Caco-2 (cell line): Measurements from ENCODE around the gene IRAK1. TPM values are rescaled to one million over a fixed set of nuclear protein-coding genes. Genes with fewer than 3 reads are reported as not detected.

Source experiments
- BruUV-seq: library from RNA; stranded (reverse); fragments of 400-500 nt; replicated peaks from 2 replicates; lab custom pipeline; 2021; lab: Mats Ljungman, UMichigan
- CTCF ChIA-PET: fragments of 300-600 bp; sonication (Branson Sonifier 250); formaldehyde crosslinking; loops from one replicate; lab custom pipeline; 2022; ENCODE audit warnings: antibody characterized with exemption; lab: Charles Lee
- POLR2A ChIA-PET: fragments of 300-600 bp; sonication (Branson Sonifier 250); formaldehyde crosslinking; loops from one replicate; lab custom pipeline; 2022; ENCODE audit warnings: antibody characterized with exemption; lab: Charles Lee
- DNase-seq, 2 experiments: peaks; one replicate each; pipeline versions ENCODE4 v3.0.0 to v3.0.0-alpha.2; 2020 to 2022
- H3K27me3 ChIP-seq: replicated peaks from 2 replicates; pipeline ENCODE4 v1.6.0; 2011; ENCODE audit warnings: low read length; ENCODE audit not compliant: control insufficient read depth, insufficient read depth
- H3K36me3 ChIP-seq: 2 replicates; pipeline ENCODE4 v1.5.1; 2011; ENCODE audit warnings: low read length; ENCODE audit not compliant: control insufficient read depth, insufficient read depth
- H3K4me1 ChIP-seq: fragments of 250-450 bp; sonication (Bioruptor Pico); 2 replicates; pipeline ENCODE4 v1.5.1; 2020; ENCODE audit warnings: mild to moderate bottlenecking
- H3K4me3 ChIP-seq: 2 replicates; pipeline ENCODE4 v1.5.1; 2011; ENCODE audit warnings: low read depth, mild to moderate bottlenecking, control low read depth, low read length
- H3K9me3 ChIP-seq: fragments of 250-450 bp; sonication (Bioruptor Pico); 2 replicates; pipeline ENCODE4 v1.5.1; 2020; ENCODE audit warnings: mild to moderate bottlenecking, moderate library complexity
- H3K27ac Mint-ChIP-seq: one replicate; pipeline ENCODE4 v1.8.0; 2022; ENCODE audit warnings: mixed read lengths; ENCODE audit not compliant: unreplicated experiment
- H3K27me3 Mint-ChIP-seq: one replicate; pipeline ENCODE4 v1.8.0; 2022; ENCODE audit warnings: mixed read lengths; ENCODE audit not compliant: insufficient read depth, unreplicated experiment
- H3K36me3 Mint-ChIP-seq: one replicate; pipeline ENCODE4 v1.8.0; 2022; ENCODE audit warnings: mild to moderate bottlenecking, mixed read lengths; ENCODE audit not compliant: insufficient read depth, unreplicated experiment
- H3K4me1 Mint-ChIP-seq: one replicate; pipeline ENCODE4 v1.8.0; 2022; ENCODE audit warnings: low read depth, mixed read lengths; ENCODE audit not compliant: unreplicated experiment
- H3K4me3 Mint-ChIP-seq: one replicate; pipeline ENCODE4 v1.8.0; 2022; ENCODE audit warnings: mild to moderate bottlenecking, moderate library complexity, mixed read lengths; ENCODE audit not compliant: unreplicated experiment
- H3K9me3 Mint-ChIP-seq: one replicate; pipeline ENCODE4 v1.8.0; 2022; ENCODE audit warnings: mixed read lengths; ENCODE audit not compliant: unreplicated experiment
- CTCF ChIP-seq, 2 experiments: fragments of 200-600 bp in 1 of 2; IDR thresholded peaks; 1 replicate in 1 of 2; 2 replicates in 1 of 2; pipeline versions ENCODE4 v1.5.1 to v1.8.0; 2011 to 2022; ENCODE audit warnings: antibody characterized with exemption in 1 of 2, control low read depth in 1 of 2, inconsistent platforms in 1 of 2, low read depth in 1 of 2, low read length in 1 of 2, mild to moderate bottlenecking in 1 of 2, moderate library complexity in 1 of 2; ENCODE audit not compliant: insufficient read depth in 1 of 2, severe bottlenecking in 1 of 2, unreplicated experiment in 1 of 2
- intact Hi-C: fragments of 100-400 bp; cut with micrococcal nuclease; formaldehyde crosslinking; loops from one replicate; pipeline ENCODE4 v1.10.0; 2022; ENCODE audit not compliant: unreplicated experiment
- total RNA-seq: library from RNA; stranded (reverse); gene quantifications from 2 replicates; pipeline ENCODE4 v1.2.3, GENCODE V29; 2022

The IRAK1 gene
- total RNA-seq, 1 experiment from 2014 or later: 119 TPM

- Mint-ChIP-seq H3K9me3 (no peaks in the 10 kb centered on the region), H3K4me1 (peaks cover 8% of the 10 kb centered on the region), H3K27me3 (no peaks in the 10 kb centered on the region), H3K4me3 (peak within 1 kb of the TSS; percentile 98), H3K27ac (peak within 1 kb of the TSS; percentile 100), H3K36me3 (peaks cover 28% of the 10 kb centered on the region)
- TF ChIP-seq CTCF (IDR thresholded peaks at IDR 0.05; ENCODE audit: insufficient read depth in 1 of 2, low read depth in 1 of 2, low read length in 1 of 2, severe bottlenecking in 1 of 2, unreplicated experiment in 1 of 2): no peak
- intact Hi-C loops: loop anchor here (10.0 kb wide), 1 partner anchor 402 kb away; the partner anchor contains the start of genes EMD and FLNA
- DNase-seq: peak; percentile 89 to 90
- no peaks in the 10 kb centered on the region for H3K9me3 ChIP-seq
- H3K27me3 ChIP-seq: no peaks in the 10 kb centered on the region
- peak within 1 kb of the TSS; percentile 73 for H3K4me3 ChIP-seq
- ChIA-PET POLR2A (interaction anchor here (1.4 kb wide), 2 partner anchors 44 to 102 kb away, joined by 4 read pairs; no protein-coding TSS in a partner anchor), CTCF (no interaction called here)
- no TSS peak for BruUV-seq
- H3K36me3 ChIP-seq: no peaks in the 10 kb centered on the region; the same call in 1 of the 2 replicates
- H3K4me1 ChIP-seq: 0 out of 2 replicates have a peak, but pooled peaks cover 8% of the 10 kb centered on the region
These were observed 47.2 kb downstream of the IRAK1 start, which contains the start of gene TMEM187 for GRCh38 chrX:153972368-153973126. Gene TMEM187 (plus strand): TSS chrX:153972754. CDS start chrX:153982063, 9,309 bp downstream.

- peak; percentile 90 to 91 for DNase-seq
- Mint-ChIP-seq H3K27ac (peak within 1 kb of the TSS; percentile 100), H3K27me3 (no peaks in the 10 kb centered on the region), H3K9me3 (no peaks in the 10 kb centered on the region), H3K4me3 (peak within 1 kb of the TSS; percentile 98), H3K36me3 (peaks cover 35% of the 10 kb centered on the region), H3K4me1 (peaks cover 8% of the 10 kb centered on the region)
- Histone ChIP-seq H3K36me3 (no peaks in the 10 kb centered on the region; the same call in 1 of the 2 replicates), H3K4me3 (peak within 1 kb of the TSS; percentile 73), H3K4me1 (0 out of 2 replicates have a peak, but pooled peaks cover 8% of the 10 kb centered on the region), H3K27me3 (no peaks in the 10 kb centered on the region), H3K9me3 (no peaks in the 10 kb centered on the region)
- ChIA-PET POLR2A (interaction anchor here (0.5 to 1.4 kb wide), 6 partner anchors 43 to 177 kb away, joined by 3 to 4 read pairs (median 3); partner anchors contain the start of genes IDH3G and SSR4), CTCF (interaction anchor here (0.6 kb wide), 1 partner anchor 123 kb away, joined by 4 read pairs; no protein-coding TSS in a partner anchor)
- no peak for TF ChIP-seq CTCF (IDR thresholded peaks at IDR 0.05; ENCODE audit: insufficient read depth in 1 of 2, low read depth in 1 of 2, low read length in 1 of 2, severe bottlenecking in 1 of 2, unreplicated experiment in 1 of 2)
- no TSS peak for BruUV-seq
- intact Hi-C loops: loop anchor here (10.0 kb wide), 1 partner anchor 403 kb away; the partner anchor contains the start of genes EMD and FLNA
These were observed 48.0 kb downstream of the IRAK1 start, which contains the start of gene HCFC1 for GRCh38 chrX:153971450-153972367. Gene HCFC1 (minus strand): TSS chrX:153971818. CDS start chrX:153970840, 978 bp downstream.
